CD14-positive monocyte (primary cell): ENCODE data around the gene MIGA2. TPM values are rescaled to one million over a fixed set of nuclear protein-coding genes. Genes with fewer than 3 reads are reported as not detected.

Experiments used
- DNase-seq, 3 donors: peaks; one replicate each; pipeline ENCODE4 v3.0.0-alpha.2; 2011 to 2022
- H2AFZ ChIP-seq: 2 replicates; pipeline ENCODE4 v1.6.0; 2012; ENCODE audit warnings: mild to moderate bottlenecking, low read depth, low read length, inconsistent platforms; ENCODE audit not compliant: insufficient read depth, poor library complexity, severe bottlenecking
- H3K27ac ChIP-seq, 2 donors: 1 replicate in 1 of 2; 2 replicates in 1 of 2; pipeline ENCODE4 v1.5.1; 2012 to 2013; ENCODE audit warnings: low read length in 2 of 2, control low read depth in 1 of 2, inconsistent platforms in 1 of 2, low read depth in 1 of 2, mild to moderate bottlenecking in 1 of 2
- H3K27me3 ChIP-seq, 2 donors: one replicate each; pipeline versions ENCODE4 v1.6.0 to v1.6.1; 2011 to 2013; ENCODE audit warnings: low read length in 2 of 2; ENCODE audit not compliant: control insufficient read depth in 2 of 2, insufficient read depth in 2 of 2
- H3K36me3 ChIP-seq, 2 donors: replicated peaks in 1 of 2; 1 replicate in 1 of 2; 2 replicates in 1 of 2; pipeline versions ENCODE4 v1.5.1 to v1.6.1; 2012 to 2013; ENCODE audit warnings: low read length in 2 of 2, control low read depth in 1 of 2, inconsistent platforms in 1 of 2, mild to moderate bottlenecking in 1 of 2; ENCODE audit not compliant: insufficient read depth in 2 of 2, control insufficient read depth in 1 of 2
- H3K4me1 ChIP-seq, 2 donors: 1 replicate in 1 of 2; 2 replicates in 1 of 2; pipeline versions ENCODE4 v1.5.1 to v1.6.1; 2012 to 2013; ENCODE audit warnings: low read length in 2 of 2, control low read depth in 1 of 2, inconsistent platforms in 1 of 2, mild to moderate bottlenecking in 1 of 2, moderate library complexity in 1 of 2; ENCODE audit not compliant: insufficient read depth in 2 of 2, control insufficient read depth in 1 of 2
- H3K4me2 ChIP-seq: replicated peaks from 2 replicates; pipeline ENCODE3; 2012; ENCODE audit warnings: low read length, moderate library complexity, mild to moderate bottlenecking; ENCODE audit not compliant: poor library complexity, severe bottlenecking; ENCODE audit errors: extremely low read depth
- H3K4me3 ChIP-seq, 3 experiments: fragments of 200-600 bp in 1 of 3; sonication (generic) in 1 of 3; replicated peaks in 1 of 3; 1 replicate in 2 of 3; 2 replicates in 1 of 3; pipeline ENCODE4 v1.5.1; 2011 to 2013; ENCODE audit warnings: low read length in 3 of 3, mild to moderate bottlenecking in 3 of 3, control low read depth in 2 of 3, low read depth in 2 of 3, inconsistent platforms in 1 of 3, moderate library complexity in 1 of 3
- H3K79me2 ChIP-seq: 2 replicates; pipeline ENCODE4 v1.6.0; 2012; ENCODE audit warnings: mild to moderate bottlenecking, control low read depth, inconsistent platforms, low read length, moderate library complexity; ENCODE audit not compliant: insufficient read depth
- H3K9ac ChIP-seq: 2 replicates; pipeline ENCODE4 v1.6.0; 2017; ENCODE audit warnings: low read length, mild to moderate bottlenecking; ENCODE audit not compliant: insufficient read depth, poor library complexity, severe bottlenecking
- H3K9me3 ChIP-seq, 2 donors: replicated peaks in 1 of 2; 1 replicate in 1 of 2; 2 replicates in 1 of 2; pipeline versions ENCODE4 v1.5.1 to v1.6.1; 2012 to 2013; ENCODE audit warnings: low read length in 2 of 2, control low read depth in 1 of 2; ENCODE audit not compliant: control insufficient read depth in 1 of 2, insufficient read depth in 1 of 2
- H4K20me1 ChIP-seq: 2 replicates; pipeline ENCODE4 v1.6.0; 2012; ENCODE audit warnings: mild to moderate bottlenecking, low read length, control low read depth, moderate library complexity; ENCODE audit not compliant: insufficient read depth
- H3K27ac Mint-ChIP-seq, 7 donors: one replicate each; pipeline ENCODE4 v1.8.0; 2020; ENCODE audit warnings: mild to moderate bottlenecking in 7 of 7, mixed read lengths in 7 of 7, moderate library complexity in 6 of 7, inconsistent platforms in 2 of 7
- H3K27me3 Mint-ChIP-seq, 3 donors: one replicate each; pipeline ENCODE4 v1.8.0; 2021 to 2022; ENCODE audit warnings: low read depth in 3 of 3, mild to moderate bottlenecking in 3 of 3, mixed read lengths in 3 of 3, moderate library complexity in 3 of 3, inconsistent platforms in 1 of 3
- H3K36me3 Mint-ChIP-seq, 2 donors: one replicate each; pipeline ENCODE4 v1.8.0; 2020; ENCODE audit warnings: mixed read lengths in 2 of 2, inconsistent platforms in 1 of 2, mild to moderate bottlenecking in 1 of 2
- H3K4me1 Mint-ChIP-seq: one replicate; pipeline ENCODE4 v1.8.0; 2020; ENCODE audit warnings: mild to moderate bottlenecking, mixed read lengths
- H3K4me3 Mint-ChIP-seq, 2 donors: one replicate each; pipeline ENCODE4 v1.8.0; 2020; ENCODE audit warnings: mild to moderate bottlenecking in 2 of 2, mixed read lengths in 2 of 2, moderate library complexity in 1 of 2
- H3K9me3 Mint-ChIP-seq, 7 donors: one replicate each; pipeline ENCODE4 v1.8.0; 2020 to 2022; ENCODE audit warnings: mixed read lengths in 7 of 7, mild to moderate bottlenecking in 6 of 7, moderate library complexity in 6 of 7, inconsistent platforms in 2 of 7
- CTCF ChIP-seq: fragments of 200-600 bp; IDR thresholded peaks from one replicate; pipeline ENCODE4 v1.8.0; 2022; ENCODE audit warnings: antibody characterized with exemption, mild to moderate bottlenecking
- WGBS: methylation state at CpG from one replicate; pipeline ENCODE4 v1.1.5; 2013; ENCODE audit warnings: missing lambda C conversion rate; ENCODE audit not compliant: insufficient coverage; 5-methylcytosine and 5-hydroxymethylcytosine counted together
- intact Hi-C, 2 donors: fragments of 100-400 bp; cut with micrococcal nuclease; formaldehyde crosslinking; loops; one replicate each; pipeline versions ENCODE4 v1.15.0 to v1.15.1; 2023
- polyA plus RNA-seq, 3 donors: library from polyadenylated mRNA; depleted of rRNA in 1 of 3; unstranded in 2 of 3; stranded (reverse) in 1 of 3; fragments of 300-500 nt in 2 of 3; fragments of >200 nt in 1 of 3; fragmentation: Illumina TruSeq in 2 of 3; gene quantifications; 1 replicate in 2 of 3; 2 replicates in 1 of 3; pipeline ENCODE4 v1.2.3, GENCODE V29; 2012 to 2021

Gene MIGA2
- polyA plus RNA-seq, 3 donors: 1.9 to 45.4 (median 5.9) TPM

- Histone ChIP-seq H3K9ac (no peak overlapping the region), H3K79me2 (peaks cover 39% of the 10 kb centered on the region), H3K4me1 (peaks cover 14 to 16% of the 10 kb centered on the region in 2 donors), H3K4me3 (no peak overlapping the region), H3K9me3 (no peaks in the 10 kb centered on the region), H4K20me1 (peaks cover 11% of the 10 kb centered on the region), H3K27me3 (no peaks in the 10 kb centered on the region), H3K27ac (no peak overlapping the region), H3K4me2 (no peak overlapping the region), H3K36me3 (peaks cover 35 to 61% of the 10 kb centered on the region in 2 donors), H2AFZ (no peak overlapping the region)
- WGBS: 95% methylated on average over 16 of the region's 16 CpGs
- Mint-ChIP-seq H3K4me3 (no peak overlapping the region), H3K27ac (peak overlapping the region in 1 of 7 donors; percentile 35), H3K4me1 (peaks cover 16% of the 10 kb centered on the region), H3K27me3 (peaks cover 0 to 1% (median 0%) of the 10 kb centered on the region in 3 donors), H3K36me3 (peaks cover 44 to 65% of the 10 kb centered on the region in 2 donors), H3K9me3 (peaks cover 0 to 1% (median 0%) of the 10 kb centered on the region in 7 donors)
- no peak for TF ChIP-seq CTCF
- intact Hi-C loops: no loop called here
- DNase-seq: no peak
Observed at GRCh38 chr9:129042016-129042415, 5.6 kb downstream of the MIGA2 start.

- Histone ChIP-seq H3K4me1 (no peaks in the 10 kb centered on the region), H3K79me2 (no peaks in the 10 kb centered on the region), H3K4me2 (no peak overlapping the region), H2AFZ (no peak overlapping the region), H3K4me3 (no peak overlapping the region), H3K27ac (no peak overlapping the region), H3K27me3 (no peaks in the 10 kb centered on the region), H4K20me1 (no peaks in the 10 kb centered on the region), H3K9ac (no peak overlapping the region), H3K9me3 (no peaks in the 10 kb centered on the region), H3K36me3 (peaks cover 54 to 71% of the 10 kb centered on the region in 2 donors)
- Mint-ChIP-seq H3K4me3 (no peak overlapping the region), H3K36me3 (peaks cover 45 to 87% of the 10 kb centered on the region in 2 donors), H3K4me1 (peaks cover 4% of the 10 kb centered on the region), H3K9me3 (no peaks in the 10 kb centered on the region), H3K27ac (peak overlapping the region in 1 of 7 donors; percentile 28), H3K27me3 (no peaks in the 10 kb centered on the region)
- TF ChIP-seq CTCF: no peak
- no peak for DNase-seq
- 100% methylated on average over 3 of the region's 8 CpGs for WGBS
- intact Hi-C loops: no loop called here
Observed at GRCh38 chr9:129052592-129052991, 16.2 kb downstream of the MIGA2 start.
